ENCODE results near the gene CFAP141. TPM values are rescaled to one million over a fixed set of nuclear protein-coding genes. Genes with fewer than 3 reads are reported as not detected.

The CFAP141 gene
- total and polyA plus RNA-seq, 3 experiments from 2014 or later, result not detected

GRCh38 chr1:154186177-154186576 is 20.0 kb downstream of the CFAP141 start:
- POLR2A ChIA-PET, result no interaction called here
- H3K36me3 ChIP-seq (ENCODE audit: insufficient read depth, low read length), result no peaks in the 10 kb centered on the region
- H3K27me3 ChIP-seq (ENCODE audit: insufficient read depth, low read length, poor library complexity, severe bottlenecking), result no peaks in the 10 kb centered on the region
- peak overlapping the region in 3 of 8 donors; percentile 11 to 78 (median 25) for H3K27ac Mint-ChIP-seq
- H3K4me3 Mint-ChIP-seq, result peak overlapping the region in 2 of 7 donors; percentile 29 to 75
- H3K4me3 ChIP-seq (ENCODE audit: low read length), result no peak overlapping the region
- H3K36me3 Mint-ChIP-seq, result peaks cover 0 to 18% (median 0%) of the 10 kb centered on the region in 3 donors
- CTCF ChIA-PET, result no interaction called here
- DNase-seq, result peak; percentile 44 to 69 (median 46)
- H3K9me3 ChIP-seq (ENCODE audit: low read length), result no peaks in the 10 kb centered on the region
- no peaks in the 10 kb centered on the region for H3K9me3 Mint-ChIP-seq
- peaks cover 13 to 22% (median 20%) of the 10 kb centered on the region in 3 donors for H3K4me1 Mint-ChIP-seq
- H3K27ac ChIP-seq (ENCODE audit: low read depth, low read length), result no peak overlapping the region
- H3K4me1 ChIP-seq (ENCODE audit: insufficient read depth, low read length), result peaks cover 16% of the 10 kb centered on the region
- H3K27me3 Mint-ChIP-seq, result peaks cover 2 to 7% of the 10 kb centered on the region in 2 donors

DNA sequence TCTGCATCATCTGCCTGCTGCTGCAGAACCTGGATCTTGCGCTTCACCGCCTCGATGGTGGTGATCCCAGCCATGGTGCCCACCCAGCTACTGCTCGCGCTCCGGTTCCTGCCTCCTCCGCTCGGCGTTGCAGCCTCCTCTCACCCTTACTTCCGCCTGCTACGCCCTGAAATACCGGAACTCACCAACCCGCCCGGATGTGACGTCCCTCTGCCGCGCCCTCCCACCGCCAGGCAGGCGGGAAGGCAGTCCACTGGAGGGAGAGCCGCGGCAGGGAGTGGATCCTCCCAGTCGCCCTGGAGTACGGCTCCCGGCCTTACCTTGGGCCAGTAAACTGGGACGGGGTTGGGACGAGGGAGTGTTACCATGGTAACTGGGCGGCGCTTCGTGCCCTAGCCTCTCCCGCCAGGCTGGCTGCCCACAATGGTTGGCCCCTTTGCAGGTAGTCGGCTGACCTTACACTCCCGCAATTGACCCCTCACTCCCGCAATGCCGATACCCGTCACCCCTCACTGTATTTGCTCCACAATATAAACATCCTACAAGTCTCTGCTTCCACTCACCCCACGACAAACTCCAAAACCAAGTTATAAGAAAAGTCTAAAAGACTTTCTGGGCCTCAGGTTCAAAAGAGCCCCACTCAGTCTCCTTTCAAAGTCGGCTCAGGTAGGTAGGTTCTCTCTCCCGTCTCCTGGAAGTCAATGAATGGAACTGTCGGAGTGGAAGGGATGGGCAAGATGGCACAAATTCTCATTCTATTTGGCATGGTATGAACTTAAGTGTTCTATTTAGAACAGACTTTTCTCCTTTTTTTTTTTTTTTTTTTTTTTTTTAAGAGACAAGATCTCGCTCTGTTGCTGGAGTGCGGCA is 22.9 kb downstream of the CFAP141 start:
- peaks cover 0 to 36% (median 0%) of the 10 kb centered on the region in 3 donors for H3K36me3 Mint-ChIP-seq
- H3K36me3 ChIP-seq (ENCODE audit: insufficient read depth, low read length), result peaks cover 4% of the 10 kb centered on the region
- DNase-seq, result peak; percentile 90 to 95 (median 93)
- POLR2A ChIA-PET, result interaction anchor here (0.7 to 3.2 kb wide), 5 partner anchors 25 to 193 kb away, joined by 3 to 13 read pairs (median 8); partner anchors contain the start of genes RPS27 and UBAP2L
- peaks cover 43% of the 10 kb centered on the region for H3K4me1 ChIP-seq (ENCODE audit: insufficient read depth, low read length)
- H3K27ac Mint-ChIP-seq, result peak overlapping the region; percentile 94 to 100 (median 100)
- peak overlapping the region; percentile 92 for H3K27ac ChIP-seq (ENCODE audit: low read depth, low read length)
- peaks cover 0 to 7% of the 10 kb centered on the region in 2 donors for H3K27me3 Mint-ChIP-seq
- H3K4me3 ChIP-seq (ENCODE audit: low read length), result peak overlapping the region; percentile 85
- peak overlapping the region; percentile 100 for H3K4me3 Mint-ChIP-seq
- CTCF ChIA-PET, result no interaction called here
- H3K4me1 Mint-ChIP-seq, result peaks cover 41 to 51% (median 49%) of the 10 kb centered on the region in 3 donors
- H3K27me3 ChIP-seq (ENCODE audit: insufficient read depth, low read length, poor library complexity, severe bottlenecking), result no peaks in the 10 kb centered on the region
- H3K9me3 ChIP-seq (ENCODE audit: low read length), result no peaks in the 10 kb centered on the region
- no peaks in the 10 kb centered on the region for H3K9me3 Mint-ChIP-seq

DNA sequence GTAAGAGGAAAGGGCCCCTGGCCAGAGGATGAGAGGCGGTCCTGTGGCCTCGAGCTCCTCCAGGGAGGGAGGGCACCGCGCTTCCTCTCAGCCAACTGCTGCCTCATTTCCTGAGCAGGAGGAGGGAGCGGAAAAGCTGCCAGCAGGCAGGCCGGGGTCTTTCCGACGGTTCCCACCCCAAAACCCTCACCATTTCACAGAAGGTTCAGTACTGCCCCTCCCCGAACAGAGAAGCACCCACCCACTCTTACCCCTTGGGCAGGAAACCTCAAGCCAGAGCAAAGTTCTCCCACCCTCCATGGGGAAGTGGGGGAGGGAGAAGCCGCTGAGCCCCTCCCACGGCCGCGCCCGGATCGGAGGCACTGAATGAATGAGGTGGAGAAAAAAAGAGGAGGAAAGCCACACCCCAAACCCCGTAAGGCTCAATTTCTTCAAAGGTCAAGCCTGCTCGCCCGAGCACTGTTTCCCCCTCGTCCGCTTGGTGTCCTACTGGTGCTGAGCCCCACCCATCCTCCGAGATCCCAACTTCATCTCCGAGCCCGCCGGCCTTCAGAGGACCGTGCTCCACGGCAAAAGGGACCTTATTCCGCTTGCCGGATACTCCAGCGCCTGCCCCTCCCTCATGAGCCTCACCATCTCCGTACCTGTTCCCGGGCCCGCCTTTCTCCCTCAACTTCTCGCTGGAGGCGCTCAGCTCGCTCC is 23.6 kb downstream of the CFAP141 start:
- peaks cover 0 to 5% of the 10 kb centered on the region in 2 donors for H3K27me3 Mint-ChIP-seq
- peaks cover 49 to 59% (median 57%) of the 10 kb centered on the region in 3 donors for H3K4me1 Mint-ChIP-seq
- Histone ChIP-seq H3K4me1 (ENCODE audit: insufficient read depth, low read length) (peaks cover 51% of the 10 kb centered on the region), H3K27me3 (ENCODE audit: insufficient read depth, low read length, poor library complexity, severe bottlenecking) (no peaks in the 10 kb centered on the region), H3K9me3 (ENCODE audit: low read length) (no peaks in the 10 kb centered on the region), H3K4me3 (ENCODE audit: low read length) (peak overlapping the region; percentile 85), H3K27ac (ENCODE audit: low read depth, low read length) (peak overlapping the region; percentile 92), H3K36me3 (ENCODE audit: insufficient read depth, low read length) (peaks cover 4% of the 10 kb centered on the region)
- peak overlapping the region; percentile 100 for H3K4me3 Mint-ChIP-seq
- no peaks in the 10 kb centered on the region for H3K9me3 Mint-ChIP-seq
- POLR2A ChIA-PET, result interaction anchor here (0.6 to 3.2 kb wide), 6 partner anchors 22 to 399 kb away, joined by 3 to 13 read pairs (median 6); partner anchors contain the start of genes RPS27 and UBAP2L
- H3K27ac Mint-ChIP-seq, result peak overlapping the region; percentile 94 to 100 (median 100)
- peaks cover 0 to 41% (median 0%) of the 10 kb centered on the region in 3 donors for H3K36me3 Mint-ChIP-seq
- peak; percentile 57 to 77 (median 71) for DNase-seq
- CTCF ChIA-PET, result no interaction called here

- CTCF ChIA-PET, result interaction anchor here (1.3 kb wide), 1 partner anchor 90 kb away, joined by 4 read pairs; no protein-coding TSS in a partner anchor
- Histone ChIP-seq H3K4me1 (ENCODE audit: insufficient read depth, low read length) (peaks cover 57% of the 10 kb centered on the region), H3K9me3 (ENCODE audit: low read length) (no peaks in the 10 kb centered on the region), H3K27ac (ENCODE audit: low read depth, low read length) (peak overlapping the region; percentile 92), H3K36me3 (ENCODE audit: insufficient read depth, low read length) (peaks cover 4% of the 10 kb centered on the region), H3K27me3 (ENCODE audit: insufficient read depth, low read length, poor library complexity, severe bottlenecking) (no peaks in the 10 kb centered on the region), H3K4me3 (ENCODE audit: low read length) (peak overlapping the region; percentile 85)
- peaks cover 0 to 46% (median 2%) of the 10 kb centered on the region in 3 donors for H3K36me3 Mint-ChIP-seq
- POLR2A ChIA-PET, result interaction anchor here (0.6 to 3.2 kb wide), 5 partner anchors 22 to 191 kb away, joined by 3 to 13 read pairs (median 8); partner anchors contain the start of genes RPS27 and UBAP2L
- H3K27ac Mint-ChIP-seq, result peak overlapping the region; percentile 94 to 100 (median 100)
- DNase-seq, result no peak
- no peaks in the 10 kb centered on the region for H3K9me3 Mint-ChIP-seq
- H3K27me3 Mint-ChIP-seq, result peaks cover 0 to 2% of the 10 kb centered on the region in 2 donors
- H3K4me3 Mint-ChIP-seq, result peak overlapping the region; percentile 100
- H3K4me1 Mint-ChIP-seq, result peaks cover 54 to 65% (median 63%) of the 10 kb centered on the region in 3 donors
Observed at GRCh38 chr1:154181944-154182343, 24.2 kb downstream of the CFAP141 start.

GRCh38 chr1:154179946-154180687 is 26.0 kb downstream of the CFAP141 start:
- CTCF ChIA-PET, result interaction anchor here (2.0 kb wide), 1 partner anchor 21 kb away, joined by 5 read pairs; no protein-coding TSS in a partner anchor
- peaks cover 71% of the 10 kb centered on the region for H3K4me1 ChIP-seq (ENCODE audit: insufficient read depth, low read length)
- H3K27ac ChIP-seq (ENCODE audit: low read depth, low read length), result peak overlapping the region; percentile 48
- POLR2A ChIA-PET, result interaction anchor here (0.7 to 3.2 kb wide), 3 partner anchors 13 to 40 kb away, joined by 3 to 13 read pairs (median 4); partner anchors contain the start of gene UBAP2L
- peaks cover 13% of the 10 kb centered on the region for H3K36me3 ChIP-seq (ENCODE audit: insufficient read depth, low read length)
- DNase-seq, result no peak
- H3K36me3 Mint-ChIP-seq, result peaks cover 0 to 60% (median 2%) of the 10 kb centered on the region in 3 donors
- H3K9me3 ChIP-seq (ENCODE audit: low read length), result no peaks in the 10 kb centered on the region
- H3K4me3 ChIP-seq (ENCODE audit: low read length), result peak overlapping the region; percentile 9
- no peaks in the 10 kb centered on the region for H3K9me3 Mint-ChIP-seq
- H3K4me3 Mint-ChIP-seq, result peak overlapping the region; percentile 58 to 100 (median 89)
- H3K27me3 ChIP-seq (ENCODE audit: insufficient read depth, low read length, poor library complexity, severe bottlenecking), result no peaks in the 10 kb centered on the region
- H3K4me1 Mint-ChIP-seq, result peaks cover 65 to 81% (median 80%) of the 10 kb centered on the region in 3 donors
- no peaks in the 10 kb centered on the region for H3K27me3 Mint-ChIP-seq
- peak overlapping the region; percentile 69 to 100 (median 91) for H3K27ac Mint-ChIP-seq

- Mint-ChIP-seq H3K27me3 (no peaks in the 10 kb centered on the region), H3K9me3 (no peaks in the 10 kb centered on the region), H3K4me3 (peak overlapping the region; percentile 58 to 100 (median 89)), H3K27ac (peak overlapping the region; percentile 58 to 100 (median 91)), H3K36me3 (peaks cover 0 to 67% (median 2%) of the 10 kb centered on the region in 3 donors), H3K4me1 (peaks cover 67 to 81% (median 80%) of the 10 kb centered on the region in 3 donors)
- Histone ChIP-seq H3K27ac (ENCODE audit: low read depth, low read length) (peak overlapping the region; percentile 48), H3K4me1 (ENCODE audit: insufficient read depth, low read length) (peaks cover 71% of the 10 kb centered on the region), H3K9me3 (ENCODE audit: low read length) (no peaks in the 10 kb centered on the region), H3K36me3 (ENCODE audit: insufficient read depth, low read length) (peaks cover 18% of the 10 kb centered on the region), H3K4me3 (ENCODE audit: low read length) (peak overlapping the region; percentile 35), H3K27me3 (ENCODE audit: insufficient read depth, low read length, poor library complexity, severe bottlenecking) (no peaks in the 10 kb centered on the region)
- ChIA-PET CTCF (interaction anchor here (2.0 kb wide), 1 partner anchor 20 kb away, joined by 5 read pairs; no protein-coding TSS in a partner anchor), POLR2A (interaction anchor here (1.5 kb wide), 1 partner anchor 21 kb away, joined by 4 read pairs; no protein-coding TSS in a partner anchor)
- DNase-seq, result no peak
Observed at GRCh38 chr1:154178911-154179811, 27.0 kb downstream of the CFAP141 start.
